ENCODE results near the gene COBLL1.

DNA sequence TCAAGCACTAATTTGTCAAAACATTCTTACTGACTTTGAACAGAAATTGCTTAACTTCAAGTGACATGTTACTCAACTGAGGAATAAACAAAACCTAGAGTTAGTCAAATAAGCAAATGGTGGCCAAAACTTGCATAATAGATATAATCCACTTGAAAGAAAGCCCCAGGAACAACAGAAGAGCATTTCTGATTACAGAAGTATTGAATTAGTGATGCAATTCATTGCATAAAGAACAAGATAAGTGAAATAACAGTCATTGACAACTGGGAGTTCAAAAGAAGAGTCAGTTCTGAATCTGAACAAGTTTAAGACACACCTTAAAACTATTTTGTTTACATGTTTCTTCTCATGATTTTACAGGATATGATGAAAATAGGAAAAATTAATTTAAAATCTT lies 30.8 kb downstream of the COBLL1 start:
- TF ChIP-seq, protein P1, sequence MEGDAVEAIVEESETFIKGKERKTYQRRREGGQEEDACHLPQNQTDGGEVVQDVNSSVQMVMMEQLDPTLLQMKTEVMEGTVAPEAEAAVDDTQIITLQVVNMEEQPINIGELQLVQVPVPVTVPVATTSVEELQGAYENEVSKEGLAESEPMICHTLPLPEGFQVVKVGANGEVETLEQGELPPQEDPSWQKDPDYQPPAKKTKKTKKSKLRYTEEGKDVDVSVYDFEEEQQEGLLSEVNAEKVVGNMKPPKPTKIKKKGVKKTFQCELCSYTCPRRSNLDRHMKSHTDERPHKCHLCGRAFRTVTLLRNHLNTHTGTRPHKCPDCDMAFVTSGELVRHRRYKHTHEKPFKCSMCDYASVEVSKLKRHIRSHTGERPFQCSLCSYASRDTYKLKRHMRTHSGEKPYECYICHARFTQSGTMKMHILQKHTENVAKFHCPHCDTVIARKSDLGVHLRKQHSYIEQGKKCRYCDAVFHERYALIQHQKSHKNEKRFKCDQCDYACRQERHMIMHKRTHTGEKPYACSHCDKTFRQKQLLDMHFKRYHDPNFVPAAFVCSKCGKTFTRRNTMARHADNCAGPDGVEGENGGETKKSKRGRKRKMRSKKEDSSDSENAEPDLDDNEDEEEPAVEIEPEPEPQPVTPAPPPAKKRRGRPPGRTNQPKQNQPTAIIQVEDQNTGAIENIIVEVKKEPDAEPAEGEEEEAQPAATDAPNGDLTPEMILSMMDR (IDR thresholded peaks at IDR 0.05; ENCODE audit: borderline replicate concordance, extremely low read depth, low read length, poor library complexity, severe bottlenecking), result no peak
- TF ChIP-seq EZH2 (IDR thresholded peaks at IDR 0.05; ENCODE audit: borderline replicate concordance, low read depth, low read length, severe bottlenecking), result no peak

Data from DND-41 (cell line).